ENCODE results near the gene WSCD1.

DNA sequence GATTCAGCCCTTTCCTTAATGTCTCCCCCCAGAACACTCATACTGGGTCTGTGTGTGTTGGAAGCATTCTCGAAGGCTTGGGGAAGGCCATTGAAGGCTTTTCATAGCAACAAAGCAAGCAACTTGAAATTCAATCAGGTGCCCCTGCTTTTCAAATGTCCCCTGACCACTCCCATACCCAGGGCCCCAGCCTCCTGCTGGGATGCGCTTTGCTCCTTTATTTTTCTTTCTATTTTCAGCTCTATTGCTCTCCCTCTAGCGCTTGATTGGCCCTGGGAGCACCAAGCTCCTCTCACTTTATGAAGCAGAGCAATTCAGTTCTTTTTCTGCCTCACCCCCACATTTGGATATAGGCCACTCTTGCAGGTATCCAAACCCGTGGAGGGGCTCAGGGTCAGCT lies 92.0 kb downstream of the WSCD1 start:
- TF ChIP-seq EZH2 (IDR thresholded peaks at IDR 0.05; ENCODE audit: borderline replicate concordance, low read depth, low read length, poor library complexity, severe bottlenecking) = no peak
- TF ChIP-seq, protein P1, sequence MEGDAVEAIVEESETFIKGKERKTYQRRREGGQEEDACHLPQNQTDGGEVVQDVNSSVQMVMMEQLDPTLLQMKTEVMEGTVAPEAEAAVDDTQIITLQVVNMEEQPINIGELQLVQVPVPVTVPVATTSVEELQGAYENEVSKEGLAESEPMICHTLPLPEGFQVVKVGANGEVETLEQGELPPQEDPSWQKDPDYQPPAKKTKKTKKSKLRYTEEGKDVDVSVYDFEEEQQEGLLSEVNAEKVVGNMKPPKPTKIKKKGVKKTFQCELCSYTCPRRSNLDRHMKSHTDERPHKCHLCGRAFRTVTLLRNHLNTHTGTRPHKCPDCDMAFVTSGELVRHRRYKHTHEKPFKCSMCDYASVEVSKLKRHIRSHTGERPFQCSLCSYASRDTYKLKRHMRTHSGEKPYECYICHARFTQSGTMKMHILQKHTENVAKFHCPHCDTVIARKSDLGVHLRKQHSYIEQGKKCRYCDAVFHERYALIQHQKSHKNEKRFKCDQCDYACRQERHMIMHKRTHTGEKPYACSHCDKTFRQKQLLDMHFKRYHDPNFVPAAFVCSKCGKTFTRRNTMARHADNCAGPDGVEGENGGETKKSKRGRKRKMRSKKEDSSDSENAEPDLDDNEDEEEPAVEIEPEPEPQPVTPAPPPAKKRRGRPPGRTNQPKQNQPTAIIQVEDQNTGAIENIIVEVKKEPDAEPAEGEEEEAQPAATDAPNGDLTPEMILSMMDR (conservative IDR thresholded peaks at IDR 0.05; ENCODE audit: low read depth, low read length) = no peak
